Measurements from ENCODE around the gene PRDM15. TPM values are rescaled to one million over a fixed set of nuclear protein-coding genes. Genes with fewer than 3 reads are reported as not detected.

PRDM15 gene
- total RNA-seq, 1 donor from 2014 or later, result 16.2 TPM

GRCh38 chr21:41901099-41901498 is 22.0 kb upstream of the PRDM15 start:
- H3K36me3 Mint-ChIP-seq (ENCODE audit: insufficient read depth), result peaks cover 21% of the 10 kb centered on the region
- H3K27ac Mint-ChIP-seq, result no peak overlapping the region
- H3K9me3 Mint-ChIP-seq (ENCODE audit: low read depth), result no peaks in the 10 kb centered on the region
- H3K4me1 Mint-ChIP-seq (ENCODE audit: low read depth), result peaks cover 5% of the 10 kb centered on the region
- H3K27me3 Mint-ChIP-seq, result no peaks in the 10 kb centered on the region
- DNase-seq (ENCODE audit: low spot score, unreplicated experiment), result no peak
- TF ChIP-seq, protein P1, sequence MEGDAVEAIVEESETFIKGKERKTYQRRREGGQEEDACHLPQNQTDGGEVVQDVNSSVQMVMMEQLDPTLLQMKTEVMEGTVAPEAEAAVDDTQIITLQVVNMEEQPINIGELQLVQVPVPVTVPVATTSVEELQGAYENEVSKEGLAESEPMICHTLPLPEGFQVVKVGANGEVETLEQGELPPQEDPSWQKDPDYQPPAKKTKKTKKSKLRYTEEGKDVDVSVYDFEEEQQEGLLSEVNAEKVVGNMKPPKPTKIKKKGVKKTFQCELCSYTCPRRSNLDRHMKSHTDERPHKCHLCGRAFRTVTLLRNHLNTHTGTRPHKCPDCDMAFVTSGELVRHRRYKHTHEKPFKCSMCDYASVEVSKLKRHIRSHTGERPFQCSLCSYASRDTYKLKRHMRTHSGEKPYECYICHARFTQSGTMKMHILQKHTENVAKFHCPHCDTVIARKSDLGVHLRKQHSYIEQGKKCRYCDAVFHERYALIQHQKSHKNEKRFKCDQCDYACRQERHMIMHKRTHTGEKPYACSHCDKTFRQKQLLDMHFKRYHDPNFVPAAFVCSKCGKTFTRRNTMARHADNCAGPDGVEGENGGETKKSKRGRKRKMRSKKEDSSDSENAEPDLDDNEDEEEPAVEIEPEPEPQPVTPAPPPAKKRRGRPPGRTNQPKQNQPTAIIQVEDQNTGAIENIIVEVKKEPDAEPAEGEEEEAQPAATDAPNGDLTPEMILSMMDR (IDR thresholded peaks at IDR 0.05; ENCODE audit: unreplicated experiment), result no peak
- H3K4me3 Mint-ChIP-seq (ENCODE audit: low read depth), result no peak overlapping the region

- Mint-ChIP-seq H3K4me3 (ENCODE audit: low read depth) (no peak overlapping the region), H3K27ac (no peak overlapping the region), H3K9me3 (ENCODE audit: low read depth) (no peaks in the 10 kb centered on the region), H3K36me3 (ENCODE audit: insufficient read depth) (peaks cover 24% of the 10 kb centered on the region), H3K27me3 (no peaks in the 10 kb centered on the region), H3K4me1 (ENCODE audit: low read depth) (peaks cover 9% of the 10 kb centered on the region)
- DNase-seq (ENCODE audit: low spot score, unreplicated experiment), result no peak
- TF ChIP-seq, protein P1 (IDR thresholded peaks at IDR 0.05; ENCODE audit: unreplicated experiment), result no peak
These were observed 21.3 kb upstream of the PRDM15 start for GRCh38 chr21:41900401-41900800.

DNA sequence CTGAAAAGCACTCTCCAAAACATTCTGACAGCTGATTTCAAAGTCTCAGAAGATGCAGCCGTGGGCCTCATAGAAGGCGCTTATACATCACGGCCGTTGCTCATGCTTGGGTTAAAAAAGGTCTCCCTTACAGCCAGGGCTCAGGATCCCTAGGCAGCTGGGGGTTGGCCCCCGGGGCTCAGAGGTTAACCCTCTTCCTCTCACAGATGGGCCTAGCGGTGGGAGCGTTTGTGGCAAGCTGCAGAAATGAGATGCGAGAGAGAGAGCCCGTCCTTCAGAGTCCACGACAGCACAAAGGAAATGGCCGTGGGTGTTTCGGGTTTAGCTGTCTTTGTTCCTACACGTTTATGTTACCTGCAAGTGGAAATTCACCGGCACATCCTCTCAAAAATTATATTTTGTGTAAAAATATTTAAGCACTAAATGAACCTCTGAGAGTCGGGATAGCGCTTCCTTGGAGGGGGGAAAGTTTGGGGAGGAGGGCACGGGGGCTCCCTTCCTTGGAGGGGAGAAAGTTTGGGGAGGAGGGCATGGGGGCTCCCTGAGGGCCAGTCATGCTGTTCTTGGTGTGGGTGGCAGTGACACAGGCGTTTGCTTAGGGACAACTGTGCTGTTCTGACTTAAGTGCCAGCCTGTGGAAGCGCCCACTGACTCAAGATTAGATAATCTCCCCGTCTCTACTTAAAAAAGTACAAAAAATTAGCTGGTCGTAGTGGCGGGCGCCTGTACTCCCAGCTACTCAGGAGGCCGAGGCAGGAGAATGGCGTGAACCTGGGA is 20.5 kb upstream of the PRDM15 start:
- no peak for DNase-seq (ENCODE audit: low spot score, unreplicated experiment)
- H3K4me1 Mint-ChIP-seq (ENCODE audit: low read depth), result peaks cover 14% of the 10 kb centered on the region
- H3K36me3 Mint-ChIP-seq (ENCODE audit: insufficient read depth), result peaks cover 24% of the 10 kb centered on the region
- TF ChIP-seq, protein P1 (IDR thresholded peaks at IDR 0.05; ENCODE audit: unreplicated experiment), result no peak
- H3K27me3 Mint-ChIP-seq, result no peaks in the 10 kb centered on the region
- H3K27ac Mint-ChIP-seq, result no peak overlapping the region
- H3K4me3 Mint-ChIP-seq (ENCODE audit: low read depth), result no peak overlapping the region
- H3K9me3 Mint-ChIP-seq (ENCODE audit: low read depth), result no peaks in the 10 kb centered on the region

DNA sequence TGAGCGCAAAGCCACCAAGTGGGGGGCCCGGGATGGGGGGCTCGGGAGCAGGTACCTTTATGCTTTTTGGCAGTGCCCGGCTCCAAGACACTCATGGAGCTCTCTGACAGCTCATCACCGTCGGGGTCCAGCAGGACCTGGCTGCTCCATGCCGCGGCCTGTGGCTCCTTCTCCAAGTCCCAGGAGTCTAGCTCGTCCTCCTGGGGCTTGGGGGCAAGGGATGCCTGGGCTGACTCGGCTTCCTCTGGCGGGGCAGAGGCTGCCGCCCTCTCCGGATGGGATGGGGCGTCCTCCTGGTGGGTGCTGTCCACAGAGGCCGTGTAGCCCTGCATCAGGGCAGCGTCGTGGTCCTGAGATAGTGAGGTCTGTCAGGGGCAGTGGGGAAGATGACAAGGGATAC is 19.9 kb upstream of the PRDM15 start:
- no peaks in the 10 kb centered on the region for H3K9me3 Mint-ChIP-seq (ENCODE audit: low read depth)
- no peaks in the 10 kb centered on the region for H3K27me3 Mint-ChIP-seq

DNA sequence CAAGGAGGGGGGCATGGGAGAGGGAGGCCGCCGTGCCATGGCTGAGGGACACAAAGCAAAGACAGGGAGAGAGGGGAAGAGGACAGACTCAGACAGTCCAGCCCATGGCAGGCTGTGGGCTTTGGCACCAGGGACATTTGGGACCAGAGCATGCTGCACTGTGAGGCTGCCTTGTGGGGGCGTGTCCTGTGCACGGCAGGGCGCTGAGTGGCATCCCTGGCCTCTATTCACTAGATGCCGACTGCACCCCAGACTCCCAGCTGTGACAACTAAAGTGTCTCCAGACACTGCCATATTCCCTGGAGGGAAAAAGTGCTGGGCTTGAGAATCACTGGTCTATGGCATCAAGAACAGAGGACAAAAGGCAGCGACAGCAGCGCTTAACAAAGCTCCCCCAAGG is 18.6 kb upstream of the PRDM15 start:
- Mint-ChIP-seq H3K4me1 (ENCODE audit: low read depth) (peaks cover 14% of the 10 kb centered on the region), H3K27me3 (no peaks in the 10 kb centered on the region), H3K9me3 (ENCODE audit: low read depth) (no peaks in the 10 kb centered on the region), H3K36me3 (ENCODE audit: insufficient read depth) (peaks cover 22% of the 10 kb centered on the region), H3K27ac (peak overlapping the region; percentile 64), H3K4me3 (ENCODE audit: low read depth) (no peak overlapping the region)
- TF ChIP-seq, protein P1 (IDR thresholded peaks at IDR 0.05; ENCODE audit: unreplicated experiment), result no peak
- DNase-seq (ENCODE audit: low spot score, unreplicated experiment), result no peak

More for the DNA sequence above, 19.9 kb upstream of the PRDM15 start:
- no peak for DNase-seq (ENCODE audit: low spot score, unreplicated experiment)
- TF ChIP-seq, protein P1 (IDR thresholded peaks at IDR 0.05; ENCODE audit: unreplicated experiment), result no peak
- Mint-ChIP-seq H3K36me3 (ENCODE audit: insufficient read depth) (peaks cover 24% of the 10 kb centered on the region), H3K27ac (no peak overlapping the region), H3K4me3 (ENCODE audit: low read depth) (no peak overlapping the region), H3K4me1 (ENCODE audit: low read depth) (peaks cover 14% of the 10 kb centered on the region)

All from progenitor cell of endocrine pancreas (in vitro differentiated cells).